Measurements from ENCODE around the gene SERAC1.

Gene SERAC1

DNA sequence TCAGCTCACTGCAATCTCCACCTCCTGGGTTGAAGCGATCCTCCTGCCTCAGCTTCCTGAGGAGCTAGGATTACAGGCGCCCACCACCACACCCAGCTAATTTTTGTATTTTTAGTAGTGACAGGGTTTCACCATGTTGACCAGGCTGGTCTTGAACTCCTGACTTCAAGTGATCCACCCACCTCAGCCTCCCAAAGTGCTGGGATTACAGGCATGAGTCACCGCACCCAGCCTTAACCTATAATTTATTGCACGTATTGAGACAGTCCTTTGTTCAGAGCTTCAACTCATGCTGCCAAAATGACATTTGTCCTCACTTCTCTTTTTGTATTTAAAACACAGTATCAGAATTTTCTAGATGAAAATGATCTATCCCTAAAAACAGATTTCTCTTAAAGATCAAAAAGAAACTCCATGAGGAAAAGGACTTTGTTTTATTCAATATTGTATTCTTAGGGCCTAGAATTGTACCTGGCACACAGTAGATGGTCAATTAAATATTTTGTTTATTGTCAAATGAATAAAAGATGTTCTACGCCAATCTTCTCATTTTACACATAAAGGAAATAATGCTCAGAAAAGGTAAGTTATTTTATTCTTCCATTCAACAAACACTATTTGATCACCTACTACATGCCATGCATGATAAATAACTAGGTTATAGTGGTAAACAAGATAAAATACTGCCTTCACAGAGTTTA is 10.8 kb downstream of the SERAC1 start:
- TF ChIP-seq ISL1 (CRISPR knock-in tag; IDR thresholded peaks at IDR 0.05) (no peak), PATZ1 (CRISPR knock-in tag; IDR thresholded peaks at IDR 0.05; ENCODE audit: borderline replicate concordance) (no peak), RARB (CRISPR knock-in tag; IDR thresholded peaks at IDR 0.05) (no peak), ZC3H10 (CRISPR knock-in tag; IDR thresholded peaks at IDR 0.05) (no peak), TCF4 (CRISPR knock-in tag; IDR thresholded peaks at IDR 0.05; ENCODE audit: borderline replicate concordance) (no peak), OSR1 (CRISPR knock-in tag; IDR thresholded peaks at IDR 0.05) (no peak), CREB5 (CRISPR knock-in tag; IDR thresholded peaks at IDR 0.05; ENCODE audit: low read depth) (no peak)
- TF ChIP-seq, protein P1, sequence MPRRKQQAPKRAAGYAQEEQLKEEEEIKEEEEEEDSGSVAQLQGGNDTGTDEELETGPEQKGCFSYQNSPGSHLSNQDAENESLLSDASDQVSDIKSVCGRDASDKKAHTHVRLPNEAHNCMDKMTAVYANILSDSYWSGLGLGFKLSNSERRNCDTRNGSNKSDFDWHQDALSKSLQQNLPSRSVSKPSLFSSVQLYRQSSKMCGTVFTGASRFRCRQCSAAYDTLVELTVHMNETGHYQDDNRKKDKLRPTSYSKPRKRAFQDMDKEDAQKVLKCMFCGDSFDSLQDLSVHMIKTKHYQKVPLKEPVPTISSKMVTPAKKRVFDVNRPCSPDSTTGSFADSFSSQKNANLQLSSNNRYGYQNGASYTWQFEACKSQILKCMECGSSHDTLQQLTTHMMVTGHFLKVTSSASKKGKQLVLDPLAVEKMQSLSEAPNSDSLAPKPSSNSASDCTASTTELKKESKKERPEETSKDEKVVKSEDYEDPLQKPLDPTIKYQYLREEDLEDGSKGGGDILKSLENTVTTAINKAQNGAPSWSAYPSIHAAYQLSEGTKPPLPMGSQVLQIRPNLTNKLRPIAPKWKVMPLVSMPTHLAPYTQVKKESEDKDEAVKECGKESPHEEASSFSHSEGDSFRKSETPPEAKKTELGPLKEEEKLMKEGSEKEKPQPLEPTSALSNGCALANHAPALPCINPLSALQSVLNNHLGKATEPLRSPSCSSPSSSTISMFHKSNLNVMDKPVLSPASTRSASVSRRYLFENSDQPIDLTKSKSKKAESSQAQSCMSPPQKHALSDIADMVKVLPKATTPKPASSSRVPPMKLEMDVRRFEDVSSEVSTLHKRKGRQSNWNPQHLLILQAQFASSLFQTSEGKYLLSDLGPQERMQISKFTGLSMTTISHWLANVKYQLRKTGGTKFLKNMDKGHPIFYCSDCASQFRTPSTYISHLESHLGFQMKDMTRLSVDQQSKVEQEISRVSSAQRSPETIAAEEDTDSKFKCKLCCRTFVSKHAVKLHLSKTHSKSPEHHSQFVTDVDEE (CRISPR knock-in tag; IDR thresholded peaks at IDR 0.05): no peak
- TF ChIP-seq, protein P2, sequence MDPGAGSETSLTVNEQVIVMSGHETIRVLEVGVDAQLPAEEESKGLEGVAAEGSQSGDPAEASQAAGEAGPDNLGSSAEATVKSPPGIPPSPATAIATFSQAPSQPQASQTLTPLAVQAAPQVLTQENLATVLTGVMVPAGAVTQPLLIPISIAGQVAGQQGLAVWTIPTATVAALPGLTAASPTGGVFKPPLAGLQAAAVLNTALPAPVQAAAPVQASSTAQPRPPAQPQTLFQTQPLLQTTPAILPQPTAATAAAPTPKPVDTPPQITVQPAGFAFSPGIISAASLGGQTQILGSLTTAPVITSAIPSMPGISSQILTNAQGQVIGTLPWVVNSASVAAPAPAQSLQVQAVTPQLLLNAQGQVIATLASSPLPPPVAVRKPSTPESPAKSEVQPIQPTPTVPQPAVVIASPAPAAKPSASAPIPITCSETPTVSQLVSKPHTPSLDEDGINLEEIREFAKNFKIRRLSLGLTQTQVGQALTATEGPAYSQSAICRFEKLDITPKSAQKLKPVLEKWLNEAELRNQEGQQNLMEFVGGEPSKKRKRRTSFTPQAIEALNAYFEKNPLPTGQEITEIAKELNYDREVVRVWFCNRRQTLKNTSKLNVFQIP (CRISPR knock-in tag; IDR thresholded peaks at IDR 0.05; ENCODE audit: borderline replicate concordance, low read depth): no peak

DNA sequence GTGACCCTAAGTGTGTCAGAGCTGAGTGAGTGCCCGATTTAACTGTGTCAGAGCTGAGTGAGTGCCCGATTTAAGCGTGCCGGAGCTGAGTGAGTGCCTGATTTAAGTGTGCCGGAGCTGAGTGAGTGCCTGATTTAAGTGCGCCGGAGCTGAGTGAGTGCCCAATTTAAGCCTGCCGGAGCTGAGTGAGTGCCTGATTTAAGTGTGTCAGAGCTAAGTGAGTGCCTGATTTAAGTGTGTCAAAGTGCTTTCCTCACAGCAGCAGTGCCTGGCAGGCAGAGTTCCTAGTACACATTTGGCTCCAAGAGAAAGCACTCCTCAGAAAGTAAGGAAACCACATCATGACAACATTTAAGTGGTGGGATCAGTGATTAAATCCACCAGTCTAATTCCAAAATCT is 13.2 kb downstream of the SERAC1 start:
- ATAC-seq: no peak
- TF ChIP-seq CREB5 (CRISPR knock-in tag; IDR thresholded peaks at IDR 0.05; ENCODE audit: low read depth): no peak

More for the DNA sequence above, 10.8 kb downstream of the SERAC1 start:
- no peak for ATAC-seq

GRCh38 chr6:158153576-158153975 is 14.5 kb downstream of the SERAC1 start:
- ATAC-seq: no peak
- TF ChIP-seq BACH2 (CRISPR knock-in tag; IDR thresholded peaks at IDR 0.05; ENCODE audit: borderline replicate concordance) (no peak), PPARA (CRISPR knock-in tag; IDR thresholded peaks at IDR 0.05; ENCODE audit: borderline replicate concordance) (no peak), ZC3H10 (CRISPR knock-in tag; IDR thresholded peaks at IDR 0.05) (no peak), PATZ1 (CRISPR knock-in tag; IDR thresholded peaks at IDR 0.05; ENCODE audit: borderline replicate concordance) (no peak)
- TF ChIP-seq, protein P1 (CRISPR knock-in tag; IDR thresholded peaks at IDR 0.05): no peak
